Calu3 (cell line): Measurements from ENCODE around the gene LOXL3. TPM values are rescaled to one million over a fixed set of nuclear protein-coding genes. Genes with fewer than 3 reads are reported as not detected.

Source experiments
- BruUV-seq: library from RNA; stranded (reverse); fragments of 400-500 nt; replicated peaks from 2 replicates; lab custom pipeline; 2021; lab: Mats Ljungman, UMichigan
- CTCF ChIA-PET: fragments of 300-600 bp; sonication (Branson Sonifier 250); formaldehyde crosslinking; loops from one replicate; lab custom pipeline; 2022; ENCODE audit warnings: antibody characterized with exemption; lab: Charles Lee
- DNase-seq: peaks from one replicate; pipeline ENCODE4 v3.0.0; 2022
- H3K27ac Mint-ChIP-seq: one replicate; pipeline ENCODE4 v1.8.0; 2022; ENCODE audit warnings: mixed read lengths; ENCODE audit not compliant: unreplicated experiment
- H3K27me3 Mint-ChIP-seq: one replicate; pipeline ENCODE4 v1.8.0; 2022; ENCODE audit warnings: mixed read lengths; ENCODE audit not compliant: unreplicated experiment
- H3K36me3 Mint-ChIP-seq: one replicate; pipeline ENCODE4 v1.8.0; 2022; ENCODE audit warnings: mild to moderate bottlenecking, moderate library complexity, mixed read lengths; ENCODE audit not compliant: insufficient read depth, unreplicated experiment
- H3K4me1 Mint-ChIP-seq: one replicate; pipeline ENCODE4 v1.8.0; 2022; ENCODE audit warnings: mild to moderate bottlenecking, low read depth, mixed read lengths; ENCODE audit not compliant: unreplicated experiment
- H3K4me3 Mint-ChIP-seq: one replicate; pipeline ENCODE4 v1.8.0; 2022; ENCODE audit warnings: mild to moderate bottlenecking, low read depth, moderate library complexity, mixed read lengths; ENCODE audit not compliant: unreplicated experiment
- H3K9me3 Mint-ChIP-seq: one replicate; pipeline ENCODE4 v1.8.0; 2022; ENCODE audit warnings: low read depth, mixed read lengths; ENCODE audit not compliant: unreplicated experiment
- intact Hi-C: fragments of 100-400 bp; cut with micrococcal nuclease; formaldehyde crosslinking; loops from one replicate; pipeline ENCODE4 v1.10.0; 2022; ENCODE audit not compliant: unreplicated experiment
- total RNA-seq: library from RNA; stranded (reverse); gene quantifications from 2 replicates; pipeline ENCODE4 v1.2.3, GENCODE V29; 2022
- TF ChIP-seq, protein P1 (sequence below): fragments of 200-600 bp; IDR thresholded peaks from one replicate; pipeline ENCODE4 v1.8.0; 2022; ENCODE audit warnings: antibody characterized with exemption; ENCODE audit not compliant: unreplicated experiment

The LOXL3 gene
- total RNA-seq, 1 experiment from 2014 or later: 1.2 TPM

DNA sequence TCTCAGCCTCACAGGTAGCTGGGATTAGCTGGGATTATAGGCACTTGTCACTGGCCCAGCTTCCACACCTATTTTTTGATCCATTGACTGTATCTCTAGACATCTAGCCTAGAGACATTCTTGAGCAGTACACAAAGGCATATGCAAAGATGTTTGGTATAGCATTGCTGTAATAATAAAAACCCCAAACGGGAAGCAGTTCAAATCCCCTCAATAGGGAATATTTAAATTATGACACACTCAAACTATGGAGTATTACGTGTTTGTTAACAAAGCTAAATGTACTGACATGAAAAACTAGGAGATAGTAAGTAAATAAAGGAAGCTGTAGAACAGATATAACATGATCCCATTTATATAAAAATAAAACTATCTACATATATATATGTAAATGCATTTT is 28.4 kb upstream of the LOXL3 start:
- no peak for DNase-seq
- peaks cover 7% of the 10 kb centered on the region for H3K4me1 Mint-ChIP-seq
- intact Hi-C loops: loop anchor here (10.0 kb wide), 1 partner anchor 327 kb away; no protein-coding TSS in a partner anchor
- CTCF ChIA-PET: no interaction called here
- no peaks in the 10 kb centered on the region for H3K36me3 Mint-ChIP-seq
- H3K4me3 Mint-ChIP-seq: no peak overlapping the region
- no TSS peak for BruUV-seq
- TF ChIP-seq, protein P1, sequence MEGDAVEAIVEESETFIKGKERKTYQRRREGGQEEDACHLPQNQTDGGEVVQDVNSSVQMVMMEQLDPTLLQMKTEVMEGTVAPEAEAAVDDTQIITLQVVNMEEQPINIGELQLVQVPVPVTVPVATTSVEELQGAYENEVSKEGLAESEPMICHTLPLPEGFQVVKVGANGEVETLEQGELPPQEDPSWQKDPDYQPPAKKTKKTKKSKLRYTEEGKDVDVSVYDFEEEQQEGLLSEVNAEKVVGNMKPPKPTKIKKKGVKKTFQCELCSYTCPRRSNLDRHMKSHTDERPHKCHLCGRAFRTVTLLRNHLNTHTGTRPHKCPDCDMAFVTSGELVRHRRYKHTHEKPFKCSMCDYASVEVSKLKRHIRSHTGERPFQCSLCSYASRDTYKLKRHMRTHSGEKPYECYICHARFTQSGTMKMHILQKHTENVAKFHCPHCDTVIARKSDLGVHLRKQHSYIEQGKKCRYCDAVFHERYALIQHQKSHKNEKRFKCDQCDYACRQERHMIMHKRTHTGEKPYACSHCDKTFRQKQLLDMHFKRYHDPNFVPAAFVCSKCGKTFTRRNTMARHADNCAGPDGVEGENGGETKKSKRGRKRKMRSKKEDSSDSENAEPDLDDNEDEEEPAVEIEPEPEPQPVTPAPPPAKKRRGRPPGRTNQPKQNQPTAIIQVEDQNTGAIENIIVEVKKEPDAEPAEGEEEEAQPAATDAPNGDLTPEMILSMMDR: no peak
- no peaks in the 10 kb centered on the region for H3K9me3 Mint-ChIP-seq
- H3K27me3 Mint-ChIP-seq: no peaks in the 10 kb centered on the region
- H3K27ac Mint-ChIP-seq: no peak overlapping the region

DNA sequence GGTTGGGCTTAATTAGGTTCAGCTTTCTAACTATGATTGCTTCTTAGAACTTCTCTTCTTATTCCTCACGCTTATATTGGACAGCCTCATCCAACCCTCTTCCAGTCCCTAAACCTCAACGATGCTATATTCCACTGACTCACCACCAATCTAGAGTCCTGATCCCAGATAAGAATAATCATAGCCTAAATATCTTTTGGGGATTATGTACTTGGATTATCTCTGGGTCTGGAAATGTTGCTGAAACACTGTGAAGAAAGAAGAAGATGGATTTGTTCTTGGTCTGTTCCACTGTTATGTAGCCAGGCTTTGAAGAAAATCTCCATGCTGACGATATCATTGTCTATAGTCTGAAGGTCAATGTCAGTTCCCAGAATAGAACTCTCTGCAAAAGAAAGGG is 27.7 kb upstream of the LOXL3 start:
- no peaks in the 10 kb centered on the region for H3K36me3 Mint-ChIP-seq
- intact Hi-C loops: loop anchor here (10.0 kb wide), 1 partner anchor 327 kb away; no protein-coding TSS in a partner anchor
- H3K4me3 Mint-ChIP-seq: no peak overlapping the region
- TF ChIP-seq, protein P1: no peak
- DNase-seq: no peak
- no TSS peak for BruUV-seq
- H3K9me3 Mint-ChIP-seq: no peaks in the 10 kb centered on the region
- CTCF ChIA-PET: no interaction called here
- no peak overlapping the region for H3K27ac Mint-ChIP-seq
- H3K27me3 Mint-ChIP-seq: no peaks in the 10 kb centered on the region
- peaks cover 7% of the 10 kb centered on the region for H3K4me1 Mint-ChIP-seq

DNA sequence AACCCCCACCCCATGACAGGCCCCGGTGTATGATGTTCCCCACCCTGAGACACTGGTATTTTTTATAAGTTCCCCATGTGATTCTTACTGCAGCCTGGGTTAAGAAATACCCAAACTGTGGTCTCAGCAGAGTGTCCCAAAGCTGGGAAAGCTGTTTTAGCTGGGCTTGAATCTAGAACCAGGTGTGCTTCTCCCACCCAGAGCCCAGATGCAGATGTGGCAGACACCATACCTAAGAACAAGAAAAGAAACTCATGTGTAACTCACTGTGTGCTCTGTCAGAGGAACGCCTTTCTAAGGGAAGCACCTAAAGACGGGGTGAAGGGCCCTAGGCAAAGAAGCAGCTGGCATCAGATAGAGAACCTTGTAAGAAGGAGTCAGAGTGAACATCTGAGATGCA is 24.7 kb upstream of the LOXL3 start:
- BruUV-seq: no TSS peak
- intact Hi-C loops: no loop called here
- Mint-ChIP-seq H3K9me3 (no peaks in the 10 kb centered on the region), H3K27me3 (peaks cover 13% of the 10 kb centered on the region), H3K27ac (no peak overlapping the region), H3K36me3 (no peaks in the 10 kb centered on the region), H3K4me3 (no peak overlapping the region), H3K4me1 (peaks cover 13% of the 10 kb centered on the region)
- no peak for DNase-seq
- CTCF ChIA-PET: interaction anchor here (0.6 kb wide), 1 partner anchor 24 kb away, joined by 3 read pairs; the partner anchor contains the start of gene LOXL3
- TF ChIP-seq, protein P1: no peak

DNA sequence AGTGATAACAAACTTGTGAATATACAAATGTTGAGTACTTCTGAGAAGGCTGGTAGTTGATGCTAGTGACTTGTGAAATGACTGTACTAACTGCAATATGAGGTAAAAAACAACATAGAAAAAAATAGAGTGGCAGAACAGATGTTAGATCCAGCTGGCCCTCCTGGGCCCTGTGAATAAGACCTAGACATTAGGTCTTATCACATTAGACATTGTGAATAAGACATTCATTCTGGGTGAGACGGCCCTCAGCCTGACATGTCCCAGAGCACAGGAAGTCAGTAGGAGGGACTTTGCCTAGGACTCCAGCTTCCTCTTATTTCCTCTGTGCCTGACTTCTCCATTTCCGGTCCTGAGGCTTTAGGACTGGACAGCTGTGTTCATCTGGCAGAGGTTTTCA is 23.7 kb upstream of the LOXL3 start:
- Mint-ChIP-seq H3K4me1 (peaks cover 8% of the 10 kb centered on the region), H3K9me3 (no peaks in the 10 kb centered on the region), H3K4me3 (no peak overlapping the region), H3K36me3 (no peaks in the 10 kb centered on the region), H3K27ac (no peak overlapping the region), H3K27me3 (peaks cover 13% of the 10 kb centered on the region)
- TF ChIP-seq, protein P1: no peak
- no TSS peak for BruUV-seq
- no peak for DNase-seq
- CTCF ChIA-PET: interaction anchor here (0.6 kb wide), 1 partner anchor 87 kb away, joined by 4 read pairs; no protein-coding TSS in a partner anchor
- intact Hi-C loops: no loop called here
